Measurements from ENCODE around the gene ICE2.
"Not testable (repeated sequence)": the region's sequence is repeated elsewhere in the genome, so short reads cannot be mapped to it uniquely, and the experiment has no call there.

The ICE2 gene

GRCh38 chr15:60423537-60423936, 55.4 kb downstream of the ICE2 start:
- Histone ChIP-seq H3K4me3 (ENCODE audit: low read depth in 1 of 2, low read length in 2 of 2) (no peak overlapping the region), H3K4me1 (ENCODE audit: control insufficient read depth in 1 of 2, insufficient read depth in 2 of 2, low read length in 2 of 2) (peaks cover 0 to 26% of the 10 kb centered on the region in 2 donors), H3K27ac (ENCODE audit: low read depth, low read length) (no peak overlapping the region), H3K9me3 (ENCODE audit: control insufficient read depth in 1 of 2, low read length in 2 of 2) (no peaks in the 10 kb centered on the region), H3K9ac (ENCODE audit: low read depth in 1 of 2, low read length in 2 of 2) (no peak overlapping the region), H3K27me3 (ENCODE audit: control insufficient read depth in 1 of 2, insufficient read depth in 2 of 2, low read length in 2 of 2) (no peaks in the 10 kb centered on the region), H3K36me3 (ENCODE audit: control insufficient read depth in 1 of 2, insufficient read depth in 2 of 2, low read length in 2 of 2) (peaks cover 2 to 6% of the 10 kb centered on the region in 2 donors)

- no peak overlapping the region for H3K27ac ChIP-seq (ENCODE audit: low read depth, low read length)
- no peaks in the 10 kb centered on the region for H3K27me3 ChIP-seq (ENCODE audit: control insufficient read depth in 1 of 2, insufficient read depth in 2 of 2, low read length in 2 of 2)
- no peak overlapping the region for H3K9ac ChIP-seq (ENCODE audit: low read depth in 1 of 2, low read length in 2 of 2)
- H3K36me3 ChIP-seq (ENCODE audit: control insufficient read depth in 1 of 2, insufficient read depth in 2 of 2, low read length in 2 of 2), result no peaks in the 10 kb centered on the region
- peaks cover 4 to 26% of the 10 kb centered on the region in 2 donors for H3K4me1 ChIP-seq (ENCODE audit: control insufficient read depth in 1 of 2, insufficient read depth in 2 of 2, low read length in 2 of 2)
- no peak overlapping the region for H3K4me3 ChIP-seq (ENCODE audit: low read depth in 1 of 2, low read length in 2 of 2)
- no peaks in the 10 kb centered on the region for H3K9me3 ChIP-seq (ENCODE audit: control insufficient read depth in 1 of 2, low read length in 2 of 2)
These were observed 57.4 kb downstream of the ICE2 start for GRCh38 chr15:60421544-60421943.

DNA sequence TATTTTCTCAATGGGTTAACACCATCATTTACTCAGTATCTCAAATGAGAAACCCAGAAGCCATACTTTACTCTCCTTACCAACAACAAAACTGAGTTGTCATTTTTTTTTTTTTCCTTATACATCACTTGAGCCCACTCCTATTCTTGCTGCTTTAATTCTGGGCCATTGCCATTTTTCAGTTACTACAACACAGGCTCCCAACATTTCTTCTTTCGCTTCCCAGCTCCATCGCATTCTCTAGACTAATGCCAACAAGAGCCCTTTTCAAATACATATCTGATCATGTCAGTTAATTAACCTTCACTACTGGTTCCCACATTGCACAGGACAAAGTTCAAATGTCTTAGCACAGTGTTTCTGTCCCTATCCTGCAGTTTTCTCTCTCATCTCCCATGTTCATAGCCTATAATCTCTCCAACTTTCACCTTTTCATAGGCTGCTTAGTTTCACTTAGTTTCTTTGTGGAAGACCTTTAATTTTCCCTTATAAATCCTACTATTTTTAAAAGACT, 58.7 kb downstream of the ICE2 start:
- Histone ChIP-seq H3K27me3 (ENCODE audit: control insufficient read depth in 1 of 2, insufficient read depth in 2 of 2, low read length in 2 of 2) (no peaks in the 10 kb centered on the region), H3K27ac (ENCODE audit: low read depth, low read length) (no peak overlapping the region), H3K9me3 (ENCODE audit: control insufficient read depth in 1 of 2, low read length in 2 of 2) (no peaks in the 10 kb centered on the region), H3K4me3 (ENCODE audit: low read depth in 1 of 2, low read length in 2 of 2) (no peak overlapping the region), H3K36me3 (ENCODE audit: control insufficient read depth in 1 of 2, insufficient read depth in 2 of 2, low read length in 2 of 2) (no peaks in the 10 kb centered on the region), H3K9ac (ENCODE audit: low read depth in 1 of 2, low read length in 2 of 2) (no peak overlapping the region), H3K4me1 (ENCODE audit: control insufficient read depth in 1 of 2, insufficient read depth in 2 of 2, low read length in 2 of 2) (peaks cover 4 to 26% of the 10 kb centered on the region in 2 donors)

GRCh38 chr15:60419753-60420152, 59.2 kb downstream of the ICE2 start:
- Histone ChIP-seq H3K4me3 (ENCODE audit: low read depth in 1 of 2, low read length in 2 of 2) (no peak overlapping the region), H3K27me3 (ENCODE audit: control insufficient read depth in 1 of 2, insufficient read depth in 2 of 2, low read length in 2 of 2) (no peaks in the 10 kb centered on the region), H3K36me3 (ENCODE audit: control insufficient read depth in 1 of 2, insufficient read depth in 2 of 2, low read length in 2 of 2) (no peaks in the 10 kb centered on the region), H3K27ac (ENCODE audit: low read depth, low read length) (no peak overlapping the region), H3K9me3 (ENCODE audit: control insufficient read depth in 1 of 2, low read length in 2 of 2) (no peaks in the 10 kb centered on the region), H3K4me1 (ENCODE audit: control insufficient read depth in 1 of 2, insufficient read depth in 2 of 2, low read length in 2 of 2) (peaks cover 4 to 26% of the 10 kb centered on the region in 2 donors), H3K9ac (ENCODE audit: low read depth in 1 of 2, low read length in 2 of 2) (no peak overlapping the region)

GRCh38 chr15:60418096-60418495, 60.8 kb downstream of the ICE2 start:
- H3K27ac ChIP-seq (ENCODE audit: low read depth, low read length), result no peak overlapping the region
- no peaks in the 10 kb centered on the region for H3K9me3 ChIP-seq (ENCODE audit: control insufficient read depth in 1 of 2, low read length in 2 of 2)
- H3K36me3 ChIP-seq (ENCODE audit: control insufficient read depth in 1 of 2, insufficient read depth in 2 of 2, low read length in 2 of 2), result no peaks in the 10 kb centered on the region
- peaks cover 4 to 24% of the 10 kb centered on the region in 2 donors for H3K4me1 ChIP-seq (ENCODE audit: control insufficient read depth in 1 of 2, insufficient read depth in 2 of 2, low read length in 2 of 2)
- no peak overlapping the region for H3K4me3 ChIP-seq (ENCODE audit: low read depth in 1 of 2, low read length in 2 of 2)
- H3K9ac ChIP-seq (ENCODE audit: low read depth in 1 of 2, low read length in 2 of 2), result no peak overlapping the region
- no peaks in the 10 kb centered on the region for H3K27me3 ChIP-seq (ENCODE audit: control insufficient read depth in 1 of 2, insufficient read depth in 2 of 2, low read length in 2 of 2)

DNA sequence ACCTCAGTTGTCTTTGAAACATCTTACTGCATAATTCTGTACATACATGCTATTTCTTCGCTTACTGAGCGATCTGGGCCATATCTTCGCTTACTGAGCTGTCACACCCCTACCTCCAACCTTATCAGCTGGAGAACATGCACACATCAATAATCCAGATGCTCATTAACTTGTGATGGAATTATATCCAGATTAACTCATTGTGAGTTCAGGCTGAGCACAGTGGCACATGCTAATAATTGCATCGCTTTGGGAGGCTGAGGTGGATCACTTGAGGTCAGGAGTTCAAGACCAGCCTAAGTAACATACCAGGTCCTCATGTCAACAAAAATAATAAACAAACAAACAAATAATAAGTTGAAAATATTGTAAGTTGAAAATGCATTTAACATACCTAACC, 61.8 kb downstream of the ICE2 start:
- Histone ChIP-seq H3K36me3 (ENCODE audit: control insufficient read depth in 1 of 2, insufficient read depth in 2 of 2, low read length in 2 of 2) (no peaks in the 10 kb centered on the region), H3K27me3 (ENCODE audit: control insufficient read depth in 1 of 2, insufficient read depth in 2 of 2, low read length in 2 of 2) (no peaks in the 10 kb centered on the region), H3K27ac (ENCODE audit: low read depth, low read length) (no peak overlapping the region), H3K9me3 (ENCODE audit: control insufficient read depth in 1 of 2, low read length in 2 of 2) (no peaks in the 10 kb centered on the region), H3K4me1 (ENCODE audit: control insufficient read depth in 1 of 2, insufficient read depth in 2 of 2, low read length in 2 of 2) (peaks cover 4 to 26% of the 10 kb centered on the region in 2 donors), H3K9ac (ENCODE audit: low read depth in 1 of 2, low read length in 2 of 2) (no peak overlapping the region), H3K4me3 (ENCODE audit: low read depth in 1 of 2, low read length in 2 of 2) (no peak overlapping the region)

GRCh38 chr15:60416484-60416883, 62.5 kb downstream of the ICE2 start:
- Histone ChIP-seq H3K4me1 (ENCODE audit: control insufficient read depth in 1 of 2, insufficient read depth in 2 of 2, low read length in 2 of 2) (peaks cover 4 to 26% of the 10 kb centered on the region in 2 donors), H3K9me3 (ENCODE audit: control insufficient read depth in 1 of 2, low read length in 2 of 2) (no peaks in the 10 kb centered on the region), H3K9ac (ENCODE audit: low read depth in 1 of 2, low read length in 2 of 2) (no peak overlapping the region), H3K4me3 (ENCODE audit: low read depth in 1 of 2, low read length in 2 of 2) (no peak overlapping the region), H3K27me3 (ENCODE audit: control insufficient read depth in 1 of 2, insufficient read depth in 2 of 2, low read length in 2 of 2) (no peaks in the 10 kb centered on the region), H3K36me3 (ENCODE audit: control insufficient read depth in 1 of 2, insufficient read depth in 2 of 2, low read length in 2 of 2) (no peaks in the 10 kb centered on the region), H3K27ac (ENCODE audit: low read depth, low read length) (no peak overlapping the region)

GRCh38 chr15:60414016-60414682, 64.8 kb downstream of the ICE2 start:
- Histone ChIP-seq H3K36me3 (ENCODE audit: control insufficient read depth in 1 of 2, insufficient read depth in 2 of 2, low read length in 2 of 2) (no peaks in the 10 kb centered on the region), H3K9ac (ENCODE audit: low read depth in 1 of 2, low read length in 2 of 2) (no peak overlapping the region), H3K9me3 (ENCODE audit: control insufficient read depth in 1 of 2, low read length in 2 of 2) (no peaks in the 10 kb centered on the region), H3K4me1 (ENCODE audit: control insufficient read depth in 1 of 2, insufficient read depth in 2 of 2, low read length in 2 of 2) (peaks cover 5 to 10% of the 10 kb centered on the region in 2 donors), H3K27ac (ENCODE audit: low read depth, low read length) (no peak overlapping the region), H3K4me3 (ENCODE audit: low read depth in 1 of 2, low read length in 2 of 2) (no peak overlapping the region), H3K27me3 (ENCODE audit: control insufficient read depth in 1 of 2, insufficient read depth in 2 of 2, low read length in 2 of 2) (no peaks in the 10 kb centered on the region)

- H3K4me3 ChIP-seq (ENCODE audit: low read depth in 1 of 2, low read length in 2 of 2), result no peak overlapping the region
- H3K36me3 ChIP-seq (ENCODE audit: control insufficient read depth in 1 of 2, insufficient read depth in 2 of 2, low read length in 2 of 2), result no peaks in the 10 kb centered on the region
- H3K9ac ChIP-seq (ENCODE audit: low read depth in 1 of 2, low read length in 2 of 2), result no peak overlapping the region
- H3K27ac ChIP-seq (ENCODE audit: low read depth, low read length), result no peak overlapping the region
- no peaks in the 10 kb centered on the region for H3K9me3 ChIP-seq (ENCODE audit: control insufficient read depth in 1 of 2, low read length in 2 of 2)
- H3K4me1 ChIP-seq (ENCODE audit: control insufficient read depth in 1 of 2, insufficient read depth in 2 of 2, low read length in 2 of 2), result peaks cover 12 to 18% of the 10 kb centered on the region in 2 donors
- H3K27me3 ChIP-seq (ENCODE audit: control insufficient read depth in 1 of 2, insufficient read depth in 2 of 2, low read length in 2 of 2), result no peaks in the 10 kb centered on the region
These were observed 65.6 kb downstream of the ICE2 start for GRCh38 chr15:60413231-60413824.

GRCh38 chr15:60412807-60413206, 66.1 kb downstream of the ICE2 start:
- H3K27me3 ChIP-seq (ENCODE audit: control insufficient read depth in 1 of 2, insufficient read depth in 2 of 2, low read length in 2 of 2); H3K4me3 ChIP-seq (ENCODE audit: low read depth in 1 of 2, low read length in 2 of 2); H3K27ac ChIP-seq (ENCODE audit: low read depth, low read length); H3K9me3 ChIP-seq (ENCODE audit: control insufficient read depth in 1 of 2, low read length in 2 of 2); H3K9ac ChIP-seq (ENCODE audit: low read depth in 1 of 2, low read length in 2 of 2); H3K36me3 ChIP-seq (ENCODE audit: control insufficient read depth in 1 of 2, insufficient read depth in 2 of 2, low read length in 2 of 2): not testable (repeated sequence)
- peaks cover 17 to 22% of the 10 kb centered on the region in 2 donors for H3K4me1 ChIP-seq (ENCODE audit: control insufficient read depth in 1 of 2, insufficient read depth in 2 of 2, low read length in 2 of 2)
